ENCODE data around the gene RTP3.
"Not testable (repeated sequence)": the region's sequence is repeated elsewhere in the genome, so short reads cannot be mapped to it uniquely, and the experiment has no call there.

RTP3 gene

DNA sequence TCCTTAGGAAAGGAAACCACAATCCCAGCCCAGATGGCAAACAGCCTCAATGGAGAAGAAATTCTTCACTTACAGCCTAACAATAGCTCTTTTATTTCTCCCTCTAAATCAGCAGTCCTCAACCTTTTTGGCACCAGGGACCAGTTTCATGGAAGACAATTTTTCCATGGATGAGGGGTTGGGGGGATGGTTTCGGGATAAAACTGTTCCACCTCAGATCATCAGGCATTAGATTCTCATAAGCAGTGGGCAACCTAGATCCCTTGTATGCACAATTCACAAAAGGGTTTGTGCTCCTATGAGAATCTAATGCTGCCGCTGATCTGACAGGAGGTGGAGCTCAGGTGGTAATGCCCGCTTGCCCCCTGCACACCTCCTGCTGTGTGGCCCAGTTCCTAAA, 50.8 kb downstream of the RTP3 start:
- not testable (repeated sequence) for DNase-seq (ENCODE audit: low read depth)

- no peak for DNase-seq (ENCODE audit: low read depth)
Observed at GRCh38 chr3:46549408-46549904, 51.7 kb downstream of the RTP3 start.

DNA sequence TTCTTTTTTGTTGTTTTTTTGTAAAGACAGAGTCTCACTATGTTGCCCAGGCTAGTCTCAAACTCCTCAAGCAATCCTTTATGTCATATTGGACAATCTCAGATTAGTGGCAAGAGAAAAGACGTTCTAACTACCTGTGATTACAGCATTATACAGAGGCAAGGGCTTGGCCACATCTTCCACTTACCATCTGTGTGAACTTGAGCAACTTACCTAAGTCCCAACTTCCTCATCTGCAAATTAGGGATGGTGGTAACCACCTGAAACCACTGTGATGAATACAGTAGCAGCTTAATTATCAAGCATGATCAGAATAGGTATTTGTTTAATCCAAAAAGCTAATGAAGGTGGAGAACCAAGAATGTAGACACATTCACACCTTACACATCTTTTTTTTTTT, 52.2 kb downstream of the RTP3 start:
- no peak for DNase-seq (ENCODE audit: low read depth)

All from activated T-cell treated with anti-CD3 and anti-CD28 coated beads for 24 hours (primary cell).